Lung (tissue), 12 donors: ENCODE measurements around the gene GALNS. TPM values are rescaled to one million over a fixed set of nuclear protein-coding genes. Genes with fewer than 3 reads are reported as not detected.

ENCODE experiments used
- ATAC-seq: fragments of 200-7000 bp; cut with Tn5 transposase; one replicate; pipeline ENCODE4 v1.9.1; 2020; ENCODE audit warnings: moderate number of reproducible peaks; ENCODE audit not compliant: insufficient read depth, low FRiP score
- DNase-seq, 3 donors: peaks; one replicate each; pipeline ENCODE4 v3.0.0-alpha.2; 2013 to 2017
- H3K27ac ChIP-seq, 2 donors: one replicate each; pipeline ENCODE4 v1.5.1; 2013; ENCODE audit warnings: mild to moderate bottlenecking in 2 of 2, moderate library complexity in 2 of 2, control low read depth in 1 of 2, inconsistent platforms in 1 of 2, low read depth in 1 of 2, low read length in 1 of 2
- H3K27me3 ChIP-seq, 3 donors: one replicate each; pipeline ENCODE4 v1.5.1; 2013; ENCODE audit warnings: low read length in 2 of 3; ENCODE audit not compliant: control insufficient read depth in 3 of 3, insufficient read depth in 3 of 3
- H3K36me3 ChIP-seq, 4 donors: one replicate each; pipeline ENCODE4 v1.5.1; 2013; ENCODE audit warnings: low read length in 4 of 4, mild to moderate bottlenecking in 1 of 4, moderate library complexity in 1 of 4; ENCODE audit not compliant: control insufficient read depth in 4 of 4, insufficient read depth in 4 of 4
- H3K4me1 ChIP-seq, 5 donors: one replicate each; pipeline ENCODE4 v1.5.1; 2013; ENCODE audit warnings: low read length in 5 of 5, mild to moderate bottlenecking in 2 of 5, moderate library complexity in 1 of 5; ENCODE audit not compliant: control insufficient read depth in 5 of 5, insufficient read depth in 5 of 5
- H3K4me3 ChIP-seq: one replicate; pipeline ENCODE4 v1.5.1; 2013; ENCODE audit warnings: mild to moderate bottlenecking, control low read depth, moderate library complexity
- H3K9ac ChIP-seq, 2 donors: one replicate each; pipeline ENCODE4 v1.5.1; 2013; ENCODE audit warnings: low read length in 2 of 2, control low read depth in 1 of 2; ENCODE audit not compliant: insufficient read depth in 1 of 2
- H3K9me3 ChIP-seq, 4 donors: one replicate each; pipeline ENCODE4 v1.5.1; 2013; ENCODE audit warnings: low read length in 3 of 4, mild to moderate bottlenecking in 1 of 4, moderate library complexity in 1 of 4; ENCODE audit not compliant: control insufficient read depth in 4 of 4, insufficient read depth in 3 of 4
- CTCF ChIP-seq: IDR thresholded peaks from 2 replicates; pipeline ENCODE4 v1.5.1; 2012; ENCODE audit warnings: mild to moderate bottlenecking; ENCODE audit errors: control extremely low read depth, extremely low read depth
- WGBS, 2 donors: extraction: QIAGEN DNeasy Blood & Tissue Kit; methylation state at CpG; one replicate each; pipeline ENCODE4 v1.1.7; 2013; 5-methylcytosine and 5-hydroxymethylcytosine counted together
- polyA plus RNA-seq, 2 donors: library from polyadenylated mRNA; stranded (reverse); fragments of 200-250 nt; gene quantifications; one replicate each; pipeline ENCODE4 v1.2.1, GENCODE V29; 2013
- total RNA-seq, 2 donors: library from RNA; depleted of rRNA in 1 of 2; stranded (reverse); fragments of >200 nt in 1 of 2; gene quantifications; one replicate each; pipeline ENCODE4 v1.2.1, GENCODE V29; 2014 to 2021
- donor health status: control.
- donor health status: control.
- donor health status: Bipolar disorder and iron deficiency.
- donor health status: healthy.
- donor health status: DM: yes; HTN: yes; CAD: no.

GALNS gene
- total and polyA plus RNA-seq, 4 donors = 21.4 to 61.9 (median 30.3) TPM

DNA sequence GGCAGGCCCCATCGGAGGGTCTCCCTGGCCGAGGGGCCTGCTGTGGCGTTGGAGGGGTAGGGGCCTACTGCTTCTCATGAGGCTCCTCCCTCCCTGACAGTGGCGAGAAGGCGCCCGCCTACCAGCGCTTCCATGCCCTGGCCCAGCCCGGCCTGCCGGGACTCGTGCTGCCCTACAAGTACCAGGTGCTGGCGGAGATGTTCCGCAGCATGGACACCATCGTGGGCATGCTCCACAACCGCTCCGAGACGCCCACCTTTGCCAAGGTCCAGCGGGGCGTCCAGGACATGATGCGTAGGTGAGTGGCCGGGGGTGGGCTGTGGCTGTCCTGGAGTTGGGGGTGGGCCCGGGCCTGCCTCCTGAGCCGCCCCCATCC, 51.4 kb downstream of the GALNS start:
- H3K9ac ChIP-seq = no peak overlapping the region
- no peak for DNase-seq

GRCh38 chr16:88804552-88805339, 52.0 kb downstream of the GALNS start:
- H3K27me3 ChIP-seq = no peaks in the 10 kb centered on the region
- no peak overlapping the region for H3K4me3 ChIP-seq
- no peak overlapping the region for H3K9ac ChIP-seq
- ATAC-seq (no peak), DNase-seq (no peak)
- H3K4me1 ChIP-seq = peaks cover 0 to 18% (median 0%) of the 10 kb centered on the region in 5 donors
- peaks cover 0 to 12% (median 8%) of the 10 kb centered on the region in 4 donors for H3K36me3 ChIP-seq
- TF ChIP-seq CTCF = no peak
- no peaks in the 10 kb centered on the region for H3K9me3 ChIP-seq
- H3K27ac ChIP-seq = no peak overlapping the region
- WGBS, 2 donors = 31% methylated on average over 35 to 39 of the region's 39 CpGs

More for the DNA sequence above, 51.4 kb downstream of the GALNS start:
- Histone ChIP-seq H3K27me3 (no peaks in the 10 kb centered on the region), H3K4me3 (no peak overlapping the region), H3K27ac (no peak overlapping the region), H3K9me3 (no peaks in the 10 kb centered on the region), H3K36me3 (peaks cover 0 to 16% (median 9%) of the 10 kb centered on the region in 4 donors), H3K4me1 (peaks cover 0 to 23% (median 5%) of the 10 kb centered on the region in 5 donors)
- no peak for TF ChIP-seq CTCF
- ATAC-seq = no peak
- 89 to 91% methylated on average over 22 of the region's 22 CpGs for WGBS, 2 donors

GRCh38 chr16:88804173-88804551, 52.6 kb downstream of the GALNS start:
- TF ChIP-seq CTCF = no peak
- H3K36me3 ChIP-seq = peaks cover 0 to 7% (median 5%) of the 10 kb centered on the region in 4 donors
- no peaks in the 10 kb centered on the region for H3K9me3 ChIP-seq
- no peaks in the 10 kb centered on the region for H3K27me3 ChIP-seq
- DNase-seq = no peak
- no peak for ATAC-seq
- no peak overlapping the region for H3K4me3 ChIP-seq
- H3K9ac ChIP-seq = no peak overlapping the region
- WGBS, 2 donors = 2 to 5% methylated on average over 10 to 16 of the region's 16 CpGs
- H3K4me1 ChIP-seq = peaks cover 0 to 17% (median 0%) of the 10 kb centered on the region in 5 donors
- H3K27ac ChIP-seq = no peak overlapping the region
